Erythroblast (primary cell): ENCODE data around the gene CHAMP1.
"Not testable (repeated sequence)": the region's sequence is repeated elsewhere in the genome, so short reads cannot be mapped to it uniquely, and the experiment has no call there.

Source experiments
- DNase-seq, 2 experiments: peaks; one replicate each; lab custom pipeline; 2025; lab: John Stamatoyannopoulos, UW
- GATA1 ChIP-seq: IDR thresholded peaks from 2 replicates; pipeline ENCODE4 v1.6.1; 2011; ENCODE audit warnings: low read depth, mild to moderate bottlenecking, control low read depth, low read length, moderate library complexity
- POLR2A ChIP-seq: IDR thresholded peaks from 2 replicates; pipeline ENCODE4 v1.6.1; 2011; ENCODE audit warnings: mild to moderate bottlenecking, low read length

CHAMP1 gene

GRCh38 chr13:114334305-114335053, 20.2 kb downstream of the CHAMP1 start:
- TF ChIP-seq GATA1 (no peak), POLR2A (no peak)
- no peak for DNase-seq

GRCh38 chr13:114336457-114336856, 22.2 kb downstream of the CHAMP1 start:
- DNase-seq = not testable (repeated sequence)

DNA sequence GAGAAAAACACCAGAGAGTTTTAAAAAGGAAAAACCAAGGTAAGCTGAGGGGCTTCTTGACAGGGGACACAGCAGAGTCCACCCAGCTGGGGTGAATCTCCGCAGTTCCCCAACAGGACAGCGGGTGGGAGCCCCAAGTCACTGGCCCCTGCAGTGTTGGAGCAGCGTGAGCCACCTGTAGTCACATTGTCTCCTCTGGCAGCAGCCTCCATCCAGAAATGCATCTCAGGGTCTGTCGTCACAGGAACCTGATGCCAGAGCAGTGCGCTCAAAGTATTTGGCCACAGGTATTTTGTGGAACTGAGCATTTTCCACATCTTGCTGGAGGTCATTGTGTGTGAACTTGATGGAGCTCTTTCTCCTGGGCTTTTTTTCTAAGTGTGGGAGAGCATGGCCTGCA, 24.7 kb downstream of the CHAMP1 start:
- TF ChIP-seq GATA1 = no peak
- TF ChIP-seq POLR2A = no peak
- no peak for DNase-seq

DNA sequence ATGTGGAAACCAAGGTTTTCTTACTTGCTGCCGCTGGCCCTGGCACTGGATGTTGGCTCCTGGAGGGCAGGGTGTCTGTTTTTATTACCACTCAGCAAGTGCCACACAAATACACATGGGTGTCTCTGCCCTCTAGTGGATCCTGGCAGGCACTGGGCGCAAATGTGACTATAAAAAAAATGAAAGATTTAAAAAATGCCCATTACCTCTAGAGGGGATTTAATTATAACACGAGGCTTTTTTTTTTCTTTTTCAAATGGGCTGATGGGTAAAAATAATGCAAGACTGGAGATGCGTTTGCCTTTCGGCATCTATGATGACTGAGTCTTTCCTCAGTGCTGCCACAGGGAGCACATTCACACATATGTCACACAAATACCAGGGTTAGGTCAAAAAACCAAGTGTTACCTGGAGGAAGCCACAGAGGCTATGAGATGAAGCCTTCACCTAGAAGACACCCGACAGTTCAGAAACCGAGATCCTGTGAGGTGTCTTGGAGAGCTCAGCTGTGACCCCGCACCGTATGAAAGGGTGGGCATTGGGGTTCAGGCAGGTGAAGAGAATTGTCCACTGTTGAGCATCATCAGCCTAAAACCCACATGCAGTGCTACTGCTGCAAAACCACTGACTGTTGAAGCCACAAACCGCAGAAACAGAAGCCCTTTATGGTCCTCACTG, 25.7 kb downstream of the CHAMP1 start:
- TF ChIP-seq GATA1 = no peak
- no peak for TF ChIP-seq POLR2A
- peak; percentile 59 to 60 for DNase-seq

DNA sequence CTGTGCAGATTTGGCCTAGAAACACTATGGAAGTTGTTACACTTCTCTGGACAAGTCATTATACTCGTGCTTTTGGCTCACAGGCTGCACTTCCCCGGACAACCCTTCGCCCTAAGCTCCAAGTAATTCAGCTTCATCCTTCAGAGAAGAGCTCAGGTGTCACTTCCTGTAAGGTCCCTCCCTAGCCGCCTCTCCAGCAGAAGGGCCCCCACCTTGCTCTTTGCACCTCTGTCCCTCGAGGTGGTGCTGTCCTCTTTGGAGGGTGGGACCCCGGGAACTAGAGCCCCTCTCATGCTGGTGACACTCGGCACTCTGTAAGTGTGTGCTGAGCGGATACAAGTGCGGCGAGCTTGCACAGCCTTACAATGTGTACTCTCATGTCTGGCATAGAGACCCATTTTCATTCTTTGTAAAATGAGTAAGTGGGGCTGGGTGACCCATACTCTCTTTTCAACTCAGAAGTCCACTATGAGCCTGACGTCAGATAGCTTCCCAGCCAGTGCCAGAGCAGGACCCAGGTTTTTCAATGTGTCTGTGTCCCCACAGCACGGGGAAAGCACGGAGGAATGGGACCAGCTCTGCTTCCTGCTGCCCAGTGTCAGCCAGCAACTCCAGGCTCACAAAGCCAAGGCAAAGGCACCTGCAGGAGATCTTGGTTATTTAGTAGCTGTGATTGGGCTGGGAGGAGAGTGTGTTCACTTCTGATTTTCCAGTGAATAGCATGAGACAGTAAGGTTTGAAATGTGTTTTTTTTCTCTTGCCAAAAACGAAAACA, 26.9 kb downstream of the CHAMP1 start:
- no peak for DNase-seq
- TF ChIP-seq GATA1 (no peak), POLR2A (no peak)

GRCh38 chr13:114347256-114347655, 33.0 kb downstream of the CHAMP1 start:
- DNase-seq = not testable (repeated sequence)

DNA sequence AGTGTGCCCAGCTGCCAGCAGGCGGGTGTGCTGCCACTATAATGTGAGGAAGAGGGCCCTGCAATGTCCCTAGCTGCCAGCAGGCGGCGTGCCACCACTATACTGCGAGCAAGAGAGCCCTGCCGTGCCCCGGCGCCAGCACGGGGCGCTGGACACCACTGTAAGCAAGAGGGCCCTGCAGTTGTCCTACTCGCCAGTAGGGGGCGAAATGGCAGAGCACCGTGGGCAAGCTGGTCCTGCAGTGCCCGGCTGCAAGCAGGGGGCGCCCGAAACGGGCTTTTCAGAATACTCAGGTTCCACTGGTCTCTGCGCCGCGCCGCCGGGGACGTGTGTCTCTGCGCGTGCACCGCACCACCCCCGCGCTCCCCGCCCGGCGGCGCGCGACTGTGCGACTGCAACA, 38.5 kb downstream of the CHAMP1 start:
- DNase-seq = peak; percentile 46 to 67

GRCh38 chr13:114353382-114353781, 39.1 kb downstream of the CHAMP1 start:
- not testable (repeated sequence) for DNase-seq
